ENCODE measurements around the gene SIRT2.
"Not testable (repeated sequence)": the region's sequence is repeated elsewhere in the genome, so short reads cannot be mapped to it uniquely, and the experiment has no call there.

Gene SIRT2

GRCh38 chr19:38899447-38900201 lies at the start of gene SIRT2, which contains the start of gene NFKBIB:
TSS of gene SIRT2 (minus strand) at chr19:38899618. CDS start at chr19:38899521, 97 bp downstream.
TSS of gene NFKBIB (plus strand) at chr19:38899969. CDS start at chr19:38900033, 64 bp downstream.
- DNase-seq (ENCODE audit: low read depth), result peak; percentile 97

- no peak for DNase-seq (ENCODE audit: low read depth)
These were observed 47.0 kb upstream of the SIRT2 start for GRCh38 chr19:38946229-38947010.

- no peak for DNase-seq (ENCODE audit: low read depth)
These were observed 46.3 kb upstream of the SIRT2 start for GRCh38 chr19:38945562-38946228.

- DNase-seq (ENCODE audit: low read depth), result no peak
These were observed 45.6 kb upstream of the SIRT2 start for GRCh38 chr19:38944981-38945506.

- DNase-seq (ENCODE audit: low read depth), result no peak
These were observed 43.2 kb upstream of the SIRT2 start for GRCh38 chr19:38942471-38943181.

- no peak for DNase-seq (ENCODE audit: low read depth)
These were observed 42.6 kb upstream of the SIRT2 start for GRCh38 chr19:38941979-38942378.

- DNase-seq (ENCODE audit: low read depth), result not testable (repeated sequence)
These were observed 42.0 kb upstream of the SIRT2 start for GRCh38 chr19:38941466-38941865.

- DNase-seq (ENCODE audit: low read depth), result no peak
These were observed 40.5 kb upstream of the SIRT2 start for GRCh38 chr19:38939957-38940356.

GRCh38 chr19:38933544-38933943 lies 34.1 kb upstream of the SIRT2 start:
- no peak for DNase-seq (ENCODE audit: low read depth)

- no peak for DNase-seq (ENCODE audit: low read depth)
These were observed 33.2 kb upstream of the SIRT2 start for GRCh38 chr19:38932425-38933179.

- no peak for DNase-seq (ENCODE audit: low read depth)
These were observed 32.0 kb upstream of the SIRT2 start for GRCh38 chr19:38931521-38931793.

- peak; percentile 94 for DNase-seq (ENCODE audit: low read depth)
These were observed 31.5 kb upstream of the SIRT2 start, which contains the start of gene MRPS12 for GRCh38 chr19:38930776-38931520. TSS of gene MRPS12 (plus strand) at chr19:38930944. CDS start at chr19:38931295, 351 bp downstream.

- peak; percentile 89 for DNase-seq (ENCODE audit: low read depth)
These were observed 30.7 kb upstream of the SIRT2 start, which contains the start of gene SARS2 for GRCh38 chr19:38929929-38930775. TSS of gene SARS2 (minus strand) at chr19:38930763. CDS start at chr19:38930736, 27 bp downstream.

- DNase-seq (ENCODE audit: low read depth), result no peak
These were observed 29.1 kb upstream of the SIRT2 start for GRCh38 chr19:38928391-38929001.

GRCh38 chr19:38924388-38924787 lies 25.0 kb upstream of the SIRT2 start:
- DNase-seq (ENCODE audit: low read depth), result peak; percentile 12

- DNase-seq (ENCODE audit: low read depth), result no peak
These were observed 23.1 kb upstream of the SIRT2 start for GRCh38 chr19:38922482-38922881.

GRCh38 chr19:38921420-38922274 lies 22.2 kb upstream of the SIRT2 start:
- DNase-seq (ENCODE audit: low read depth), result no peak

Measured in stimulated activated CD8-positive, alpha-beta memory T cell treated with anti-CD3 and anti-CD28 coated beads, Interleukin-12 subunit alpha, Interleukin-12 subunit beta, amount 100 ng/mL, for 4 hours (primary cell).